Psoas muscle (tissue), 8 donors: Measurements from ENCODE around the gene WDPCP. TPM values are rescaled to one million over a fixed set of nuclear protein-coding genes. Genes with fewer than 3 reads are reported as not detected.

Experiments
- ATAC-seq, 4 donors: fragments of 200-7000 bp; cut with Tn5 transposase; one replicate each; pipeline ENCODE4 v1.9.1; 2020; ENCODE audit warnings: moderate library complexity in 3 of 4, mild to moderate bottlenecking in 2 of 4
- DNase-seq, 2 donors: peaks; one replicate each; pipeline ENCODE4 v3.0.0-alpha.2; 2020
- H3K27ac ChIP-seq: fragments of 200-600 bp; one replicate; pipeline ENCODE4 v1.8.0; 2022
- H3K27me3 ChIP-seq, 3 donors: fragments of 200-600 bp in 1 of 3; one replicate each; pipeline versions ENCODE4 v1.6.1 to v1.8.0; 2013 to 2022; ENCODE audit warnings: low read length in 2 of 3, mild to moderate bottlenecking in 2 of 3, moderate library complexity in 1 of 3; ENCODE audit not compliant: insufficient read depth in 3 of 3
- H3K36me3 ChIP-seq, 2 donors: fragments of 200-600 bp in 1 of 2; one replicate each; pipeline versions ENCODE4 v1.6.1 to v1.8.0; 2013 to 2022; ENCODE audit warnings: low read depth in 1 of 2, mild to moderate bottlenecking in 1 of 2, moderate library complexity in 1 of 2; ENCODE audit not compliant: insufficient read depth in 1 of 2
- H3K4me1 ChIP-seq: fragments of 200-600 bp; one replicate; pipeline ENCODE4 v1.8.0; 2022
- H3K4me3 ChIP-seq: fragments of 200-600 bp; one replicate; pipeline ENCODE4 v1.8.0; 2022; ENCODE audit warnings: mild to moderate bottlenecking
- H3K9me3 ChIP-seq: fragments of 200-600 bp; one replicate; pipeline ENCODE4 v1.8.0; 2022
- CTCF ChIP-seq: fragments of 200-600 bp; IDR thresholded peaks from one replicate; pipeline ENCODE4 v1.8.0; 2022; ENCODE audit warnings: antibody characterized with exemption
- WGBS, 3 donors: extraction: QIAGEN DNeasy Blood & Tissue Kit; methylation state at CpG; one replicate each; pipeline versions ENCODE4 v1.1.6 to v1.1.7; 2013; 5-methylcytosine and 5-hydroxymethylcytosine counted together
- intact Hi-C, 2 donors: fragments of 100-400 bp; cut with DNase I; formaldehyde crosslinking; loops; one replicate each; pipeline versions ENCODE4 v1.11.0 to v1.14.2; 2022
- polyA plus RNA-seq, 3 donors: library from polyadenylated mRNA; stranded (reverse); fragments of 200-250 nt; gene quantifications; one replicate each; pipeline ENCODE4 v1.2.3, GENCODE V29; 2013
- total RNA-seq, 4 donors: library from RNA; stranded (reverse); fragmentation: NEBNext Ultra II Directional in 2 of 4; extraction: Animal tissue kit (Norgen Biotek cat#: 25700) in 2 of 4; gene quantifications; one replicate each; pipeline versions ENCODE4 v1.2.1 to v1.2.4, GENCODE V29; 2021 to 2023
- donor health status: healthy with polysubstance abuse.
- donor health status: DM: no; HTN: no; CAD: no; lungs with moderate emphysema.
- donor health status: Bipolar disorder and iron deficiency.
- donor health status: healthy.
- donor health status: DM: yes; HTN: yes; CAD: no.
- donor health status: DM: no; HTN: no; CAD: no.
- donor health status: DM: no; HTN: no; CAD: no.
- donor health status: DM: yes; HTN: yes; CAD: no.

The WDPCP gene
- total and polyA plus RNA-seq, 7 donors = 1.7 to 17.2 (median 4.4) TPM

- no peak for ATAC-seq
- no peak for DNase-seq
- H3K27me3 ChIP-seq = no peaks in the 10 kb centered on the region
- 59 to 75% (median 68%) methylated on average over 1 of the region's 1 CpG for WGBS, 3 donors
- no peaks in the 10 kb centered on the region for H3K9me3 ChIP-seq
- no peak overlapping the region for H3K4me3 ChIP-seq
- H3K4me1 ChIP-seq = no peaks in the 10 kb centered on the region
- no peak overlapping the region for H3K27ac ChIP-seq
- H3K36me3 ChIP-seq = no peaks in the 10 kb centered on the region
- TF ChIP-seq CTCF = no peak
- intact Hi-C loops = no loop called here
Observed at GRCh38 chr2:63242747-63243146, 345.5 kb downstream of the WDPCP start.

GRCh38 chr2:63225964-63226686 lies 362.2 kb downstream of the WDPCP start:
- Histone ChIP-seq H3K27ac (no peak overlapping the region), H3K27me3 (no peaks in the 10 kb centered on the region), H3K9me3 (peaks cover 4% of the 10 kb centered on the region), H3K36me3 (no peaks in the 10 kb centered on the region), H3K4me1 (no peaks in the 10 kb centered on the region), H3K4me3 (no peak overlapping the region)
- TF ChIP-seq CTCF = no peak
- ATAC-seq (no peak), DNase-seq (no peak)
- 79 to 91% (median 83%) methylated on average over 1 of the region's 1 CpG for WGBS, 3 donors
- intact Hi-C loops = no loop called here

- Histone ChIP-seq H3K9me3 (peaks cover 4% of the 10 kb centered on the region), H3K4me3 (no peak overlapping the region), H3K4me1 (no peaks in the 10 kb centered on the region), H3K27me3 (no peaks in the 10 kb centered on the region), H3K27ac (no peak overlapping the region), H3K36me3 (no peaks in the 10 kb centered on the region)
- TF ChIP-seq CTCF = no peak
- no peak for ATAC-seq
- DNase-seq = no peak
- WGBS, 3 donors = 88 to 93% (median 89%) methylated on average over 4 of the region's 4 CpGs
- intact Hi-C loops = no loop called here
Observed at GRCh38 chr2:63218800-63219526, 369.3 kb downstream of the WDPCP start.

GRCh38 chr2:63195310-63195709 lies 393.0 kb downstream of the WDPCP start:
- no peaks in the 10 kb centered on the region for H3K36me3 ChIP-seq
- H3K4me1 ChIP-seq = no peaks in the 10 kb centered on the region
- no peak for TF ChIP-seq CTCF
- no peaks in the 10 kb centered on the region for H3K9me3 ChIP-seq
- H3K27ac ChIP-seq = no peak overlapping the region
- H3K27me3 ChIP-seq = no peaks in the 10 kb centered on the region
- intact Hi-C loops = no loop called here
- no peak overlapping the region for H3K4me3 ChIP-seq
- ATAC-seq = no peak
- 91 to 96% (median 96%) methylated on average over 3 of the region's 3 CpGs for WGBS, 3 donors
- no peak for DNase-seq
